HG02763 (cell line): ENCODE measurements around the gene CYP2A13.
"Not testable (repeated sequence)": the region's sequence is repeated elsewhere in the genome, so short reads cannot be mapped to it uniquely, and the experiment has no call there.

Experiments used
- ATAC-seq: cut with Tn5 transposase; IDR thresholded peaks from one replicate; pipeline ENCODE4 v1.9.1; 2021; ENCODE audit warnings: mild to moderate bottlenecking, moderate library complexity; ENCODE audit not compliant: unreplicated experiment

Gene CYP2A13

DNA sequence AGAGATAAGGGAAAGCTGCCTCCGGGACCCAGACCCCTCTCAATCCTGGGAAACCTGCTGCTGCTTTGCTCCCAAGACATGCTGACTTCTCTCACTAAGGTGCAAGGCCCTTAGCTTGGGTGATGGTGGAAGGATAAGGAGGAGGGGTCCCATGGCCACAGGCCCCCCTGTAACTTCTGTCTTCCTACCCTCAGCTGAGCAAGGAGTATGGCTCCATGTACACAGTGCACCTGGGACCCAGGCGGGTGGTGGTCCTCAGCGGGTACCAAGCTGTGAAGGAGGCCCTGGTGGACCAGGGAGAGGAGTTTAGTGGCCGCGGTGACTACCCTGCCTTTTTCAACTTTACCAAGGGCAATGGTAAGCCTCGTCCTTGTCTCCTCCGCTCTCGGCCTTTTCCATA is 28.0 kb downstream of the CYP2A13 start:
- ATAC-seq, result no peak

DNA sequence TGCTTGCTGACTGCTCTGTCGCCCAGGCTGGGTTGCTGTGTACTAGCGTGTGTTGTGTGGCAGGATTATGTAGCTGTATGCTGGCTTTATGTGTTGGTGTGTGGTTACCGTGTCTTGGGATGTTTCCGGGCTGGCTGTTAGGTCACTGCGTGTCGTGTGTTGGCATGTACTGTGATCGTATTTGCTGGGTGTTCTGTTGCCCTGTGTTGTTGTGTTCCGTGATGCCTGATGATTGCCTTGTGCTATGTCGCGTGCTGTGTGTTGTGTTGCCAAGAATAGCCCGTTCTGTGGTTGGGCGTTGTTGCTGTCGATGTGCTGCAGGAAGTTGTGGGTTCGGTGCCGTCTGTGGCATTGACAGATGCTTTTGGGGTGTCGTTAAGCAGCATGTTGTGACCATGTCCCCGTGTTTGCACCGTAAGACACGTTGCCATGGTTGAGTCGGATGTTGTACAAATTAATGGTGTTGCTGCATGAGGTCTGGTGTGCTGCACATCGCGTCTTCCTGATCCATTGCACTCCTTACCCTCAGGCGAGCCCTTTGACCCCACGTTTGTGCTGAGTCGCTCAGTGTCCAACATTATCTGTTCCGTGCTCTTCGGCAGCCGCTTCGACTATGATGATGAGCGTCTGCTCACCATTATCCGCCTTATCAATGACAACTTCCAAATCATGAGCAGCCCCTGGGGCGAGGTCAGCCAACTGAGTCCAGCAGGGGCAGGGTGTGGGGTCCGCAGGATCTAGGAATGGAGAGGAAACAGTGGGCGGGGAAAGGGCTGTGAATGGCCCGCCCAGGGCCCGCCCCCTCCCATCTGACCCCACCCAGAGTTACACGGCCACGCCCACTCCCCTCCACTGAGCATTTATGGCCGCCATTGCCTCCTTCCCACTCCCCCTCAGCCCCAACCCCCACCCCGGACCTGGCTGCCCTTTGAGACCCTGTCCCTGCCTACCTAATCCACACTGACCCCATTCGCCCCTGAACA is 33.0 kb downstream of the CYP2A13 start:
- not testable (repeated sequence) for ATAC-seq

DNA sequence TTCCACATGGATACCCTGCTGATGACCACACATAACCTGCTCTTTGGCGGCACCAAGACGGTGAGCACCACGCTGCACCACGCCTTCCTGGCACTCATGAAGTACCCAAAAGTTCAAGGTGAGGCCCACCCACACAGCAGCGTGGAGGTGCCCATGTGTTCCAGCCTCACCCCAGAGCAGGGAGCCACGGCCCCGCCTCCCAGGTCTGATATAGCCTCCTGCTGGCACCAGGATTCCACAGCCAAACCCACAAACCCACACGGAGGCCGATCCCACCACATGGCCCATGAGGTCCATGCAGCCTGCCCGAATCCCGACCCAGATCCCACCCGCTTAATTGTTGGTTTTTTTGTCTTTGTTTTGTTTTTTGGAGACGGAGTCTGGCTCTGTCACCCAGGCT is 34.6 kb downstream of the CYP2A13 start:
- not testable (repeated sequence) for ATAC-seq

DNA sequence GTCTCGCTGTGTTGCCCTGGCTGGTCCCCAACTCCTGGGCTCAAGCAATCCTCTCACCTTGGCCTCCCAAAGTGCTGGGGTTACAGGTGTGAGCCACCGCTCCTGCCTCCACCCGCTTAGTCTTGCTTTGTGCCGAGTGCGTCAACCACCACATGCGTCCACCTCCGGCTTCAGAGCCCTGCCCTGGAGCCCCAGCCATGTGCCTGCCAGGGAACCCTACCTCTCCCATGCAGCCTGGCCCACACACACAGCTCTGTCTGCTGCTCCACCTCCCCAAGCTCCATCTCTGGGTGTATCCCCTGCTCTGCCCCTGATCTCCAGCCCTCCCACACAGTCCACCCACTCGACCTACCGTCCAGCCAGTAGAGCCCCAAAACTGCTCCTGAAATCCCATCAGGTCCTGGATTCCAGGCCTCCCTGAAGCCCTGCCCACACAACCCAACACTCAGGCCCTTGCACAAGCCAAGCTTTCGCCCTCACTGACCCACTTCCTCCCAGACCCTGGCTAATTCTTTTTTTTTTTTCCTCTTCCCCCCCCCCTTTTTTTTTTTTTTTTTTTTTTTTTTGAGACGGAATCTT is 35.6 kb downstream of the CYP2A13 start:
- no peak for ATAC-seq

DNA sequence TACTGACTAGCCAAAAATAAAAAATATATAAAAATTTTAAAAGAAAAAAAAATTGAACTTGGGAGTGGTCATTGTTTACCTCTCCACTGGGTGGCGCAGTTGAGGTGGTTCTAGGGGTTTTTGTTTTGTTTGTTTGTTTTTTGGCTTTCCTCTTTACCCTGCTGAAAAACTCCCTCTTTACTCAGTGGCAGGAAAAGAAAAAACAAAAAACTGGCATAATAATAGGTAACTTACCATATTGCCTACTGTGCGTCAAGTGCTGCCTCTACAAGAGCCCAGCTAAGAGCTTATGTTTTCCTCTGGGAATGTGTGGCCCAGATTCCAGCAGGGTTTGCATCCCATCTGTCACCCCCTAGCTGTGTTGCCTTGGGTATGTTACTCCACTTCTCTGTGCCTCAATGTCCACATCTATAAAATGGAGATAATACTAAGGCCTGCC is 38.5 kb downstream of the CYP2A13 start:
- not testable (repeated sequence) for ATAC-seq

DNA sequence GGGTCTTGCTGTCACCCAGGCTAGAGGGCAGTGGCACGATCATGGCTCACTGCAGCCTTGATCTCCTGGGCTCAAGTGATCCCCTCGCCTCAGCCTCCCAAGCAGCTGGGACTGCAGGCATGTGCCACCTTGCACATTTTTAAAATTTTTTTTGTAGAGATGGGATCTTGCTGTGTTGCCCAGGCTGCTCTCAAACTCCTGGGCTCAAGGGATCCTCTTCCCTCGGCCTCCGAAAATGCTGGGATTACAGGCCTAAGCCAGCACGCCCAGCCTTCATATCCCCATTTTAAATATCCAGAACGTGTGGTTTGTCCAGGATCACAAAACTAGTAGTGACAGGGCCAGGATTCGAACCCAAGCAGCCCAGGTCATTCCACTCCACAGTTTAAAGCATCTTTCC is 39.1 kb downstream of the CYP2A13 start:
- ATAC-seq, result not testable (repeated sequence)

DNA sequence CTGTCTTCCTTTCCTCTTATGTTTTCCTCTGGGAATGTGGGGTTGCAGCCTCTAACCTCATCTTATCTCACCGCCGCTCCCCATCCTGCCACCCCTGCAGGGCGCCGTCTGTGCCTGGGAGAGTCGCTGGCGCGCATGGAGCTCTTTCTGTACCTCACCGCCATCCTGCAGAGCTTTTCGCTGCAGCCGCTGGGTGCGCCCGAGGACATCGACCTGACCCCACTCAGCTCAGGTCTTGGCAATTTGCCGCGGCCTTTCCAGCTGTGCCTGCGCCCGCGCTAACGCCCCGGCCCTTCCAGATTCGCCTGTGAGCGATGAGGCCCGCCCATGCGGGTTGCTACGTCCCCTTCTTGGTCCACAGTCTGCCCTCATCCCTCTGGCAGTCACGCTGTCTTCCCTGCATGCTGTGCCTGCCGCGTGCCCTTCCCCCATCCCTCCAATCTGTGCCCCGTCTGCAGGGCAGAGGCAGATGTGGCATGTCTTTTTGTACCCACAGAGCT is 39.6 kb downstream of the CYP2A13 start:
- not testable (repeated sequence) for ATAC-seq

DNA sequence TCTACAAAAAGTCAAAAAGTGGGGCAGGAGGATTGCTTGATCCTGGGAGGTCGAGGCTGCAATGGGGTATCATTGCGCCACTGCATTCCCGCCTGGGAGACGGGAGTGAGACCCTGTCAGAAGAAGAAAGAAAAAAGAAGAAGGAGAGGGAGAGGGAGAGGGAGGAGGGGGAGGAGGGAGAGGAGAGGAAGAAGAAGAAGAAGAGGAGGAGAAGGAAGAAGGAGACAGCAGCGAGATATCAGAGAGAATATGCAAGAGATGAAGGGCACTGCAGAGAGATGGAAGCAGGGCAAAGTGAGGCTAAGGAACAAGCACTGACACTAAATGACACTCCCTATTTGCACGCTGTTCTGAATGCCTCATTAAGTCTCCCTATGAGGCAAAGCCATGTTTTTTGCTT is 40.4 kb downstream of the CYP2A13 start:
- ATAC-seq, result no peak

DNA sequence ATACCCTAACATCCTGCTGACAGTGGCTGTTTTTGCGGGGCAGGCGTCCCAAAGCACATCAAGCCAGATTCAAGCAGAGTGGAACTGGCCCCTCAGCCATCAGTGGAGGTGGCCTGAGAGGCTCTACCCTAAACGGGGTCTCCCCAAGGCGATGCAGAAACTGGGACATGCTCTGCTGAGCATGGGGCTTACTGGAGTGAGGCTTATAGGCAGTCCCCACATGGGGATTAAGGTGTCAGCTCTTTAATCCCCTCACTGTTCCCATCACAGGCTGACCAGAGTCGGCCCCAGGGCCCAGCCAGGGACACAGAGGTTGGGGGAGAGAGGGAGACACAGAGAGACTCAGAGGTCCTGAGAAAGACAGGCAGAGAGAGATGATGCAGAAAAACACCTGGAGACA is 42.9 kb downstream of the CYP2A13 start:
- ATAC-seq, result no peak

DNA sequence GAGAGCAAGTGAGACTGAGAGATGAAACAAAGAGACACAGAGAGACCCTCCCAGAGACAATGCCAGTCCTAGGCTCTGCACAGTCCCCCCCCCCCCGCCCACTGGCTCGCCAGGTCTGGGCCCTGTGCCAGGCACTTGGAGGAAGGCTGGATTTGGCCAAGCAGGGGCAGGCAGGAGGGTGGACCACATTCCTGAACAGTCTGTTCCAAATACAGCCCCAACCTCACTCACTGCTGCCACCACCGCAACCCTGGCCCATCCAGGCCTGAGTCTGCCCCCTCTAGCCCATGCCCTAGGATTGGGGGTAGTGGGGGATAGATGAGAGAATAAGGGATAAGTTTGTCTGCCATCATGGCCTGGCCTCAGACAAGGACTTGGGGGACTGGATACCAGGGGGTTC is 45.0 kb downstream of the CYP2A13 start:
- no peak for ATAC-seq

DNA sequence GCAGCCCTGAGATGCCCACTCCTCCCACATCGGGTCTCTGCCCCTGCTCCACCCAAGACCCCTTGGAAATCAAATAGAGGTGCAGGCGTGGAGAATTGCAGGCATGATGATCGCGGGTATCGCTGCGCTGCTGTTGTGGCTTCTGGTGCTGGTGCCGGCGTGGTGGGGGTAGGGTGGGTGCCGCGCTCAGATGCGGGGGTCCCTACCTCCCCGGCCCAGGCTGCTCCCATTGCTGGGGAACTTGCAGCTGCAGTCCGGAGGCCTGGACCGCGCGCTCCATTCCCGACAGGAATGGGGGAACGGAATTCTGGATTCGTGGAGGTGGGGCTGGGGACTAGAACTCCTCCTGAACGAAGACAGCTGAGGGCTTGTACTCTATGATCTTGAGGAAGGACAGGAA is 46.4 kb downstream of the CYP2A13 start:
- ATAC-seq, result no peak

DNA sequence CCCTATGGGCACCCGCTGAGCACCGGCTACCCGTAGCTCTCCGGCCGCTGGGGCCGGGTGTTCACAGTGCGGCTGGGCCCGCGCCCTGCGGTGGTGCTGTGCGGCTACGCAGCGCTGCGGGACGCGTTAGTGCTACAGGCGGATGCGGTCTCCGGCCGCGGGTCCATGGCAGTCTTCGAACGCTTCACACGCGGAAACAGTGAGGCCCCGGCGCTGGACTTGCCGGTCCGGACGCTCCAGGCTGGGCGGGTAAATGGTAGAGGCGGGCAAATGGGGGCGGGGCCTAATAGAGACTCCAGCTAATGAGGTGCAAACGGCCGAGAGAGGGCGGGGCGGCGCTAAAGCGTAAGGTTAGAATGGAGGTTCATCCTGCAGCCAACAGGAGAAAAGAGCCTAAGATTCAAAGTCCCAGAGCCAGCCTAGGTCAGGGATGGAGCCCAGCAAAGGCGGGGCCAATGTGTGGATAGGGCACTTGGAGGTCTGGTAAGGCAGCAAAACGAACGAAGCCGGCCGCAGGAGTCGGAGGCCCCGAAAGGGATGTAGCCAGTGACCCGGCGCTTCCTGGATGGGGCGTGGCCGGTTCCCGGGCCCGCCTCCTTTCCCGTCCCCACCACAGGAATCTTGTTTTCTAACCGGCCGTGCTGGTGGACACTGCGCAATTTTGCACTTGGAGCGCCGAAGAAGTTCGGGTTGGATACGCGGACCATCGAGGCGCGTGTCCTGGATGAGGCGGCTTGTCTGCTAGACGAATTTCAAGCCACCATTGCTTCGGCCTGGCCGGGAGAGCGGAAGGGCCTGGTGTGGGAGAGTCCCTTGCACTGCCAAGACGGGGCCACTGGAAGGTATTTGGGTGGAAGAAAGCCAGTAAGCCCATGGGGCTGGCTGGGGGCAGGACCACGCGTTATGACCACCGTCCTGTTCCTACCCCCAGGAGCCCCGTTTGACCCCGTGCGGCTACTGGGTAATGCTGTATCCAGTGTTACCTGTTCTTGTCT is 47.4 kb downstream of the CYP2A13 start:
- not testable (repeated sequence) for ATAC-seq

DNA sequence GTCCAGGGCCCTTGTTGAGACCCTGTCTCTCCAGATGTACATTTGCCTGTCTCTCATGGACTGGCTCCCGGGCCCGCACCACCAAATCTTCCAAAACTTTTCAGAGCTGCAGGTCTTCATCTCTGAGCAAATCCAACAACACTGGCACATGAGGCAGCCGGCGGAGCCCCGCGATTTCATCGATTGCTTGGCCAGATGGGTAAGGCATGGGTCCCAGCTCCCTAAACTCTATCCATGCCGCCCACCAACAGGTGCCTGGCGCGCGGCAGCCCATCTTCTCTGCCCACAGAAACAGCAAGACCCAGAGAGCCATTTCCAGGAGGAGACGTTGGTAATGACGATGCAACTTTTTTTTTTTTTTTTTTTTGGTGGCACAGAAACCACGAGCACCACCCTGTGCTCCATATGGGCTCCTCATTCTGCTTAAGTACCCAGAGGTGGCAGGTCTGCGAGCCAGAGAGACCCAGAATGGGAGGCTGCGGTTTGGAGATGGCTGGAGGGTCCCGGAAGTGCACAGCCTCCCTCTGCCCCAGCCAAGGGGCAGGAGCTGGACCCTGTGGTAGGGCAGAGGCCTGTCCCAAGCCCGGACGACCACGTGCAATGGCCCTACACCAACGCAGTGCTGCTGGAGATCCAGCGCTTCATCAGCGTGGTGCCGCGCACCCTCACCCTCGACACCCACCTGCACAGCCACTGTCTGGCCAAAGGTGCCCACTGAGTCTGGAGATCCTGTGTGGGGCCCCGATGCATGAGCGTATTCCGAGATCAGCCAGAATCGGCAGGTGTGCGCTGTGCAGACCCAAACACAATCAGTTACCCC is 48.6 kb downstream of the CYP2A13 start:
- no peak for ATAC-seq

DNA sequence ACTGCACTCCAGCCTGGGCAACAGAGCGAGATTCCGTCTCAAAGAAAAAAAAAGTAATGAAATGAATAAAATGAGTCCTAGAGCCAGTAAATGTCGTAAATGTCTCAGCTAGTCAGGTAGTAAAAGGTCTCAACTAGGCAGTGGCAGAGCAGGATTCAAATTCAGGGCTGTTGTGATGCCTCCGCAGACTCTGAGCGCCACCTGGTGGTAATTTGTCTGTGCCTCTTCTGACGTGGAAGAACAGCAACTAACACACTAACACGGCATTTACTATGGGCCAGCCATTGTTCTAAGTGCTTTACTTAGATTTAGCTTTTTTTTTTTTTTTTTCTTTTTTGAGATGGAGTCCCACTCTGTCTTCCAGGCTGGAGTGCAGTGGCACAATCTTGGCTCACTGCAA is 56.2 kb downstream of the CYP2A13 start:
- ATAC-seq, result no peak
